RWPE1 (cell line): ENCODE results near the gene ITGB4.

Experiments used
- CTCF ChIA-PET: fragments of 350-600 bp; sonication (Branson Sonifier 250); formaldehyde crosslinking; extraction: SDS; loops from one replicate; lab custom pipeline; 2021; lab: Yijun Ruan, JAX
- POLR2A ChIA-PET: fragments of 400-600 bp; formaldehyde crosslinking; extraction: SDS; loops from one replicate; lab custom pipeline; 2020; ENCODE audit warnings: antibody characterized with exemption; ENCODE audit not compliant: low non-redundant PET; lab: Yijun Ruan, JAX
- DNase-seq: peaks from one replicate; pipeline ENCODE4 v3.0.0; 2012; ENCODE audit warnings: low spot score
- H3K27ac ChIP-seq: fragments of 450-650 bp; 2 replicates; pipeline ENCODE4 v1.5.1; 2017
- TF ChIP-seq, protein P1 (sequence below): fragments of 450-650 bp; conservative IDR thresholded peaks from 2 replicates; pipeline ENCODE4 v1.5.1; 2017; ENCODE audit warnings: low read depth, mild to moderate bottlenecking

ITGB4 gene

GRCh38 chr17:75751676-75752404 lies 30.6 kb downstream of the ITGB4 start:
- TF ChIP-seq, protein P1, sequence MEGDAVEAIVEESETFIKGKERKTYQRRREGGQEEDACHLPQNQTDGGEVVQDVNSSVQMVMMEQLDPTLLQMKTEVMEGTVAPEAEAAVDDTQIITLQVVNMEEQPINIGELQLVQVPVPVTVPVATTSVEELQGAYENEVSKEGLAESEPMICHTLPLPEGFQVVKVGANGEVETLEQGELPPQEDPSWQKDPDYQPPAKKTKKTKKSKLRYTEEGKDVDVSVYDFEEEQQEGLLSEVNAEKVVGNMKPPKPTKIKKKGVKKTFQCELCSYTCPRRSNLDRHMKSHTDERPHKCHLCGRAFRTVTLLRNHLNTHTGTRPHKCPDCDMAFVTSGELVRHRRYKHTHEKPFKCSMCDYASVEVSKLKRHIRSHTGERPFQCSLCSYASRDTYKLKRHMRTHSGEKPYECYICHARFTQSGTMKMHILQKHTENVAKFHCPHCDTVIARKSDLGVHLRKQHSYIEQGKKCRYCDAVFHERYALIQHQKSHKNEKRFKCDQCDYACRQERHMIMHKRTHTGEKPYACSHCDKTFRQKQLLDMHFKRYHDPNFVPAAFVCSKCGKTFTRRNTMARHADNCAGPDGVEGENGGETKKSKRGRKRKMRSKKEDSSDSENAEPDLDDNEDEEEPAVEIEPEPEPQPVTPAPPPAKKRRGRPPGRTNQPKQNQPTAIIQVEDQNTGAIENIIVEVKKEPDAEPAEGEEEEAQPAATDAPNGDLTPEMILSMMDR = no peak
- DNase-seq = no peak
- POLR2A ChIA-PET = no interaction called here
- peak overlapping the region; percentile 98 for H3K27ac ChIP-seq
- CTCF ChIA-PET = interaction anchor here (0.6 kb wide), 1 partner anchor 217 kb away, joined by 4 read pairs; no protein-coding TSS in a partner anchor

DNA sequence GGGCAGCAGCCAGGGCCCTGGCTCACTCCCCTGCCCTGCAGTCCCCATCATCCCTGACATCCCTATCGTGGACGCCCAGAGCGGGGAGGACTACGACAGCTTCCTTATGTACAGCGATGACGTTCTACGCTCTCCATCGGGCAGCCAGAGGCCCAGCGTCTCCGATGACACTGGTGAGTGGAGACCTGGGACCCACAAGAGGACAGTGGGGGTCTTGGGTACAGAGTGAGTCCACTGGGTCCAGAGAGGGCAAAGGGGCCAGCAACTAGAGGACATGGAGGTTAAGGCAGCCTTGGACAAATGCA lies 31.1 kb downstream of the ITGB4 start:
- ChIA-PET CTCF (interaction anchor here (0.6 to 0.8 kb wide), 2 partner anchors 99 to 217 kb away, joined by 3 to 4 read pairs; no protein-coding TSS in a partner anchor), POLR2A (no interaction called here)
- DNase-seq = no peak
- H3K27ac ChIP-seq = peak overlapping the region; percentile 98
- TF ChIP-seq, protein P1 = no peak

GRCh38 chr17:75752802-75753513 lies 31.7 kb downstream of the ITGB4 start:
- ChIA-PET POLR2A (no interaction called here), CTCF (interaction anchor here (0.8 kb wide), 1 partner anchor 100 kb away, joined by 3 read pairs; no protein-coding TSS in a partner anchor)
- TF ChIP-seq, protein P1 = no peak
- H3K27ac ChIP-seq = peak overlapping the region; percentile 98
- DNase-seq = no peak

DNA sequence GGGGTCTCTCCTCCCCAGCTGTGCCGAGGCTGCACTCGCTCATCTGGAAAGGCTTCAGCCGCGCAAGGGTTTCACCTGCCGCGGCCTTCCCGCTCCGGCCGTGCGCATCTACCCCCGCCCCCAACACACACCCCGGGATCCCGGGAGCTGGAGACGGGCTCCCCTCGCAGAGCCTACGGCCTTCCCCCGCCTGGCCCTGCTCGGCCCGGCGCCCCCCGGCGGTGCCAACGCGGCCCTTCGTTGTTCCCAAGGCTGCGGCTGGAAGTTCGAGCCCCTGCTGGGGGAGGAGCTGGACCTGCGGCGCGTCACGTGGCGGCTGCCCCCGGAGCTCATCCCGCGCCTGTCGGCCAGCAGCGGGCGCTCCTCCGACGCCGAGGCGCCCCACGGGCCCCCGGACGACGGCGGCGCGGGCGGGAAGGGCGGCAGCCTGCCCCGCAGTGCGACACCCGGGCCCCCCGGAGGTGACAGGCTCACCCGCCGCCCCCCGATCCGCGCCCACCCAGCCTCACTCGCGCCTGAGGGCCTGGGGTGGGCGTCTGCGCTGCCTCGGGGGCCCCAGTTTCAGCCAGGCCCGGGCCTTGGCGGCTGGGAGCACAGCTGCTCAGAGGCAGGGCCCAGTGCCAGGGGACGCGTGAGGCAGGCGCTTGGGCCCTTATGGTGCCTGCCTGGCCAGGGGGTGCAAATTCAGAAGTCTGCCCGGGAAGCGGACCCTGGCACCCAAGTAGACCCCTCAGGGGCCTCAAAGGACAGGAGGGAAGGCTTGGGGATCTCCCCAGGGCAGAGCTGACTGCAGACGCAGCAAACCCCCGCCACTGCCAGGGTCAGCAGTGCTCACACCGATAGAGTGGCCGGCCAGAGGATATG lies 32.5 kb downstream of the ITGB4 start:
- no peak for DNase-seq
- POLR2A ChIA-PET = no interaction called here
- CTCF ChIA-PET = no interaction called here
- H3K27ac ChIP-seq = peak overlapping the region; percentile 98
- TF ChIP-seq, protein P1 = no peak

DNA sequence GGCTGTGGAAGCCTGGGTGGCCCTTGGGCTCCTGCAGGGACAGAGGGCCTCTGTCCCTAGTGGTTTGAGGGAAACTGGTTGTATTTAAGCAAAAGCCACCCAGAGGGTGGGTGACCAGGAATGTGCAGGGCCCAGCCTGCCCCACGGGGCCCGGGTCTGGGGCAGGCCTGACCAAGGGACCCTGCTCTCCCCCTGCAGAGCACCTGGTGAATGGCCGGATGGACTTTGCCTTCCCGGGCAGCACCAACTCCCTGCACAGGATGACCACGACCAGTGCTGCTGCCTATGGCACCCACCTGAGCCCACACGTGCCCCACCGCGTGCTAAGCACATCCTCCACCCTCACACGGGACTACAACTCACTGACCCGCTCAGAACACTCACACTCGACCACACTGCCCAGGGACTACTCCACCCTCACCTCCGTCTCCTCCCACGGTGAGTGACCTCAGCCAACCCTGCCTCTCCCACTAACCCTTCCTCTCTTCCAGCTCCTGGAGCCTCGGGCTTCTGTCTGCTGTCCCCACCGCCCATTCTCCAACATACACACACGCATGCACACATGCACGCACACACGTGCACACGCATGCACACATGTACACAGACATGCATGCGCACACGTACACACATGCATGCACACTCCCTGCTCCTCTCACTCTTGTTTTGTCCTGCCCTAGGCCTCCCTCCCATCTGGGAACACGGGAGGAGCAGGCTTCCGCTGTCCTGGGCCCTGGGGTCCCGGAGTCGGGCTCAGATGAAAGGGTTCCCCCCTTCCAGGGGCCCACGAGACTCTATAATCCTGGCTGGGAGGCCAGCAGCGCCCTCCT lies 33.3 kb downstream of the ITGB4 start:
- H3K27ac ChIP-seq = peak overlapping the region; percentile 98
- DNase-seq = no peak
- TF ChIP-seq, protein P1 = no peak
- ChIA-PET CTCF (no interaction called here), POLR2A (no interaction called here)
